Esophagus squamous epithelium (tissue), 5 donors: ENCODE data around the gene NHLH1. TPM values are rescaled to one million over a fixed set of nuclear protein-coding genes. Genes with fewer than 3 reads are reported as not detected.

Experiments
- DNase-seq: peaks from one replicate; lab custom pipeline; 2025; lab: John Stamatoyannopoulos, UW
- H3K27ac ChIP-seq, 4 donors: fragments of 200-600 bp; sonication (generic); one replicate each; pipeline ENCODE4 v1.5.1; 2016 to 2019; ENCODE audit warnings: mild to moderate bottlenecking in 1 of 4
- H3K27me3 ChIP-seq, 4 donors: fragments of 200-600 bp; sonication (generic); 1 replicate in 3 of 4; 2 replicates in 1 of 4; pipeline versions ENCODE4 v1.5.1 to v1.6.0; 2017 to 2021; ENCODE audit warnings: antibody characterized with exemption in 1 of 4
- H3K36me3 ChIP-seq, 3 donors: fragments of 200-600 bp; sonication (generic); one replicate each; pipeline ENCODE4 v1.5.1; 2016 to 2019
- H3K4me1 ChIP-seq, 3 donors: fragments of 200-600 bp; sonication (generic); one replicate each; pipeline ENCODE4 v1.5.1; 2017 to 2019
- H3K4me3 ChIP-seq, 4 donors: fragments of 200-600 bp; sonication (generic); 1 replicate in 3 of 4; 2 replicates in 1 of 4; pipeline ENCODE4 v1.5.1; 2016 to 2019; ENCODE audit warnings: mild to moderate bottlenecking in 2 of 4, moderate library complexity in 1 of 4
- H3K9me3 ChIP-seq, 3 donors: fragments of 200-600 bp; sonication (generic); one replicate each; pipeline ENCODE4 v1.5.1; 2016 to 2019
- CTCF ChIP-seq, 6 experiments: fragments of 450-650 bp in 4 of 6; fragments of 200-600 bp in 2 of 6; sonication (generic) in 2 of 6; IDR thresholded peaks; one replicate each; pipeline ENCODE4 v1.5.1; 2016 to 2019; ENCODE audit warnings: antibody characterized with exemption in 6 of 6, mild to moderate bottlenecking in 4 of 6, moderate library complexity in 4 of 6
- POLR2A ChIP-seq, 4 donors: fragments of 450-650 bp; IDR thresholded peaks; one replicate each; pipeline ENCODE4 v1.6.1; 2017; ENCODE audit warnings: antibody characterized with exemption in 4 of 4, mild to moderate bottlenecking in 4 of 4, moderate library complexity in 3 of 4
- WGBS, 2 donors: methylation state at CpG; one replicate each; pipeline ENCODE4 v1.1.5; 2018; 5-methylcytosine and 5-hydroxymethylcytosine counted together
- intact Hi-C: fragments of 100-400 bp; cut with DNase I; formaldehyde crosslinking; loops from one replicate; pipeline ENCODE4 v1.15.0; 2022
- small RNA-seq, 4 donors: library from RNA; depleted of rRNA; stranded (forward); fragments of <200 nt; gene quantifications; one replicate each; pipeline ENCODE3, GENCODE V24; 2016
- total RNA-seq, 4 donors: library from RNA; depleted of rRNA; stranded (reverse); fragments of >200 nt; gene quantifications; one replicate each; pipeline ENCODE4 v1.1.0, GENCODE V29; 2016
- donor health status: DM: yes; HTN: yes; CAD: no.

NHLH1 gene
- total RNA-seq, 4 donors from 2014 or later: 0.19 TPM; not detected in 3

- Histone ChIP-seq H3K36me3 (peaks cover 8 to 97% (median 26%) of the 10 kb centered on the region in 3 donors), H3K27me3 (no peaks in the 10 kb centered on the region), H3K9me3 (no peaks in the 10 kb centered on the region), H3K4me1 (peaks cover 0 to 2% (median 0%) of the 10 kb centered on the region in 3 donors), H3K4me3 (no peak overlapping the region), H3K27ac (no peak overlapping the region)
- TF ChIP-seq POLR2A (IDR thresholded peaks at IDR 0.05): no peak
- TF ChIP-seq CTCF (IDR thresholded peaks at IDR 0.05): no peak
- no peak for DNase-seq
- intact Hi-C loops: no loop called here
- WGBS, 2 donors: 85 to 90% methylated on average over 3 to 5 of the region's 7 CpGs
Measured at GRCh38 chr1:160420881-160421842, 54.3 kb downstream of the NHLH1 start.

GRCh38 chr1:160421881-160422280 is 55.0 kb downstream of the NHLH1 start:
- intact Hi-C loops: no loop called here
- 44 to 90% methylated on average over 1 to 5 of the region's 5 CpGs for WGBS, 2 donors
- no peak for TF ChIP-seq POLR2A (IDR thresholded peaks at IDR 0.05)
- no peak for TF ChIP-seq CTCF (IDR thresholded peaks at IDR 0.05)

More at GRCh38 chr1:160421881-160422280, 55.0 kb downstream of the NHLH1 start:
- Histone ChIP-seq H3K4me1 (no peaks in the 10 kb centered on the region), H3K9me3 (no peaks in the 10 kb centered on the region), H3K36me3 (peaks cover 8 to 100% (median 26%) of the 10 kb centered on the region in 3 donors), H3K27me3 (no peaks in the 10 kb centered on the region), H3K27ac (no peak overlapping the region), H3K4me3 (no peak overlapping the region)
- no peak for DNase-seq

Small RNA genes within 50 kb of the gene (small RNA-seq; reads per million reads assigned to genes)
- gene RF00019 (0 reads per million in 4 donors), gene RNU4-42P (0 to 0.15 (median 0) reads per million in 4 donors)

Other genes with a start within 250 kb of the NHLH1 start
- gene ATP1A4, start 215.5 kb upstream of the NHLH1 start, total RNA-seq: 1 to 10 TPM in 1 of 4 donors, under 1 TPM in 1, not detected in 2; 0.19 to 1.8 TPM
- under 1 TPM in 1 of 4 donors, not detected in 3; 0.95 TPM for gene CASQ1, start 176.5 kb upstream of the NHLH1 start, total RNA-seq
- gene PEA15, start 161.7 kb upstream of the NHLH1 start, total RNA-seq: 10 to 100 TPM; 39.1 to 86.0 (median 69.8) TPM
- 100 to 1,000 TPM in 1 of 4 donors, 10 to 100 TPM in 3; 54.0 to 139 (median 58.6) TPM for gene DCAF8, start 104.5 kb upstream of the NHLH1 start, total RNA-seq
- 10 to 100 TPM; 21.2 to 39.7 (median 25.1) TPM for gene PEX19, start 81.9 kb upstream of the NHLH1 start, total RNA-seq
- gene COPA, start 23.8 kb upstream of the NHLH1 start, total RNA-seq: 10 to 100 TPM; 74.9 to 99.8 (median 91.3) TPM
- gene NCSTN, start 23.7 kb upstream of the NHLH1 start, total RNA-seq: 10 to 100 TPM; 40.2 to 57.6 (median 49.8) TPM
- 10 to 100 TPM in 1 of 4 donors, 1 to 10 TPM in 3; 5.9 to 10.8 (median 7.7) TPM for gene VANGL2, start 33.5 kb downstream of the NHLH1 start, total RNA-seq
- 1 to 10 TPM; 1.2 to 5.0 (median 1.5) TPM for gene SLAMF6, start 156.2 kb downstream of the NHLH1 start, total RNA-seq
- gene CD84, start 212.4 kb downstream of the NHLH1 start, total RNA-seq: 1 to 10 TPM in 3 of 4 donors, under 1 TPM in 1; 0.61 to 9.0 (median 2.4) TPM